ENCODE data around the gene DMBT1.

GRCh38 chr10:122663516-122664130, 103.1 kb downstream of the DMBT1 start:
- TF ChIP-seq CTCF (IDR thresholded peaks at IDR 0.05; ENCODE audit: borderline replicate concordance, extremely low read depth, low read length, poor library complexity, severe bottlenecking) (no peak), EZH2 (IDR thresholded peaks at IDR 0.05; ENCODE audit: borderline replicate concordance, low read depth, low read length, severe bottlenecking) (no peak)

All from DND-41 (cell line).